Globus pallidus (tissue), 1 donor: ENCODE measurements around the gene TUG1.

ENCODE experiments used
- DNase-seq: peaks from one replicate; pipeline ENCODE4 v3.0.0-alpha.2; 2015; ENCODE audit warnings: low spot score

The TUG1 gene

GRCh38 chr22:31001124-31001770 is 32.2 kb downstream of the TUG1 start:
- no peak for DNase-seq

GRCh38 chr22:31005535-31005934 is 36.5 kb downstream of the TUG1 start:
- DNase-seq = no peak

- DNase-seq = no peak
Observed at GRCh38 chr22:31019191-31019930, 50.3 kb downstream of the TUG1 start.

- no peak for DNase-seq
Observed at GRCh38 chr22:31020334-31020733, 51.3 kb downstream of the TUG1 start.

GRCh38 chr22:31022516-31022915 is 53.5 kb downstream of the TUG1 start:
- no peak for DNase-seq
